Measurements from ENCODE around the gene PEAK1. TPM values are rescaled to one million over a fixed set of nuclear protein-coding genes. Genes with fewer than 3 reads are reported as not detected.

Gene PEAK1
- total and polyA plus RNA-seq, 10 of the 15 experiments (the other 5 are each of a cell fraction or from before 2014, with no cell fraction given): 0.62 to 24.2 (median 11.2) TPM

DNA sequence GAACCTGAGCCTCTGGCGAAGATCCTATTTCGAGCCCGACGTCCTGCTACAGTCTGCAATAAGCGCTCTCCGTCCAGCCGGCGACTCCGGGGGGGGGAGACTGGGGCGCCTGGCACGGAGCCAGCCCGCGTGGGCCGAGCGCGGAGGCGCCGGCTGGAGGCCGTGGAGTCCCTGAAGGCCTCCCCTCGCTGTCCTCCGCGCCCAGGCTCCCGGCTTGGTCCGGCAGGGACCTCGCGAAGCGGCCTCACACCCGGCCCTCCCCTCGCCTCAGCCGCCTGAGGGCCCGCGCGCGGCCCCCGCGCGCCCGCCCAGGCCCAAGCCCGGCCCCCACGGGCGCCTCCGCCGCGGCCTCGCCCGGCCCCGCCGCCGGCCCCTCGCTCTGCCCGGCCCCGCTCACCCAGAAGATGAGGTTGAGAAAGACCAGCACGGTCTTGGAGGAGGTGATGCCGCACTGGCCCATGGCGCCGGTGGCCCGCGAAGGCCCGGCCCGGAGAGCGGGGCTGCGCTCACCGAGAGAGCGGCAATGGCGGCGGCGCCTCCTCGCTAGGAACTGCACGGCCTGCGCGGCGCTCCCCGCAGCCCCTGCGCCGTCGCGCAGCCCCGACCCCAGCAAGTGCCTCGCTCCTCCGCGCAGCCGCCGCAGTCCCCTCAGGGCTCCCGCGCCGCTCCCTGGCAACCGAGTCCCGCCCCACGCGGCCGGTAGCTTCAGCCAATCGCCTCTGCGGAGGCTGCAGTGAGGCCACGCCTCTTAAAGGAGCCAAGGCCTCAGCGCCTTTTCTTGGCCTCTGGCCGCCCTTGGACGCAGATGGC lies 349.2 kb downstream of the PEAK1 start, which contains the start of gene TSPAN3 (continued):
- TF ChIP-seq, protein P1, sequence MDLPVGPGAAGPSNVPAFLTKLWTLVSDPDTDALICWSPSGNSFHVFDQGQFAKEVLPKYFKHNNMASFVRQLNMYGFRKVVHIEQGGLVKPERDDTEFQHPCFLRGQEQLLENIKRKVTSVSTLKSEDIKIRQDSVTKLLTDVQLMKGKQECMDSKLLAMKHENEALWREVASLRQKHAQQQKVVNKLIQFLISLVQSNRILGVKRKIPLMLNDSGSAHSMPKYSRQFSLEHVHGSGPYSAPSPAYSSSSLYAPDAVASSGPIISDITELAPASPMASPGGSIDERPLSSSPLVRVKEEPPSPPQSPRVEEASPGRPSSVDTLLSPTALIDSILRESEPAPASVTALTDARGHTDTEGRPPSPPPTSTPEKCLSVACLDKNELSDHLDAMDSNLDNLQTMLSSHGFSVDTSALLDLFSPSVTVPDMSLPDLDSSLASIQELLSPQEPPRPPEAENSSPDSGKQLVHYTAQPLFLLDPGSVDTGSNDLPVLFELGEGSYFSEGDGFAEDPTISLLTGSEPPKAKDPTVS (IDR thresholded peaks at IDR 0.05; ENCODE audit: low read depth, low read length): no peak
- no peak for TF ChIP-seq EP300 (IDR thresholded peaks at IDR 0.05; ENCODE audit: borderline replicate concordance in 1 of 2, control insufficient read depth in 1 of 2, low read depth in 2 of 2, low read length in 2 of 2)
- TF ChIP-seq CEBPB (IDR thresholded peaks at IDR 0.05; ENCODE audit: borderline replicate concordance in 1 of 2, low read depth in 2 of 2, low read length in 2 of 2): no peak
- TF ChIP-seq NR2C1 (IDR thresholded peaks at IDR 0.05): 0 out of 2 replicates have a peak, but pooled peaks have one; percentile 13
- peak; percentile 51; the same call in 1 of the 2 replicates for TF ChIP-seq CREB1 (IDR thresholded peaks at IDR 0.05; ENCODE audit: low read depth)
- peak; percentile 57; the same call in 1 of the 2 replicates for TF ChIP-seq NFYB (IDR thresholded peaks at IDR 0.05; ENCODE audit: insufficient read depth, low read depth, low read length)
- no peak for TF ChIP-seq SUPT20H (IDR thresholded peaks at IDR 0.05; ENCODE audit: borderline replicate concordance, control insufficient read depth, low read depth, low read length)
- TF ChIP-seq ZZZ3 (IDR thresholded peaks at IDR 0.05; ENCODE audit: control insufficient read depth, insufficient read length, low read depth): no peak
- TF ChIP-seq, protein P2, sequence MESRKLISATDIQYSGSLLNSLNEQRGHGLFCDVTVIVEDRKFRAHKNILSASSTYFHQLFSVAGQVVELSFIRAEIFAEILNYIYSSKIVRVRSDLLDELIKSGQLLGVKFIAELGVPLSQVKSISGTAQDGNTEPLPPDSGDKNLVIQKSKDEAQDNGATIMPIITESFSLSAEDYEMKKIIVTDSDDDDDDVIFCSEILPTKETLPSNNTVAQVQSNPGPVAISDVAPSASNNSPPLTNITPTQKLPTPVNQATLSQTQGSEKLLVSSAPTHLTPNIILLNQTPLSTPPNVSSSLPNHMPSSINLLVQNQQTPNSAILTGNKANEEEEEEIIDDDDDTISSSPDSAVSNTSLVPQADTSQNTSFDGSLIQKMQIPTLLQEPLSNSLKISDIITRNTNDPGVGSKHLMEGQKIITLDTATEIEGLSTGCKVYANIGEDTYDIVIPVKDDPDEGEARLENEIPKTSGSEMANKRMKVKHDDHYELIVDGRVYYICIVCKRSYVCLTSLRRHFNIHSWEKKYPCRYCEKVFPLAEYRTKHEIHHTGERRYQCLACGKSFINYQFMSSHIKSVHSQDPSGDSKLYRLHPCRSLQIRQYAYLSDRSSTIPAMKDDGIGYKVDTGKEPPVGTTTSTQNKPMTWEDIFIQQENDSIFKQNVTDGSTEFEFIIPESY (IDR thresholded peaks at IDR 0.05): no peak
- TF ChIP-seq, protein P3, sequence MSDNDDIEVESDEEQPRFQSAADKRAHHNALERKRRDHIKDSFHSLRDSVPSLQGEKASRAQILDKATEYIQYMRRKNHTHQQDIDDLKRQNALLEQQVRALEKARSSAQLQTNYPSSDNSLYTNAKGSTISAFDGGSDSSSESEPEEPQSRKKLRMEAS (IDR thresholded peaks at IDR 0.05; ENCODE audit: low read depth, low read length): no peak
- TF ChIP-seq ZNF24 (IDR thresholded peaks at IDR 0.05): no peak
- TF ChIP-seq, protein P4, sequence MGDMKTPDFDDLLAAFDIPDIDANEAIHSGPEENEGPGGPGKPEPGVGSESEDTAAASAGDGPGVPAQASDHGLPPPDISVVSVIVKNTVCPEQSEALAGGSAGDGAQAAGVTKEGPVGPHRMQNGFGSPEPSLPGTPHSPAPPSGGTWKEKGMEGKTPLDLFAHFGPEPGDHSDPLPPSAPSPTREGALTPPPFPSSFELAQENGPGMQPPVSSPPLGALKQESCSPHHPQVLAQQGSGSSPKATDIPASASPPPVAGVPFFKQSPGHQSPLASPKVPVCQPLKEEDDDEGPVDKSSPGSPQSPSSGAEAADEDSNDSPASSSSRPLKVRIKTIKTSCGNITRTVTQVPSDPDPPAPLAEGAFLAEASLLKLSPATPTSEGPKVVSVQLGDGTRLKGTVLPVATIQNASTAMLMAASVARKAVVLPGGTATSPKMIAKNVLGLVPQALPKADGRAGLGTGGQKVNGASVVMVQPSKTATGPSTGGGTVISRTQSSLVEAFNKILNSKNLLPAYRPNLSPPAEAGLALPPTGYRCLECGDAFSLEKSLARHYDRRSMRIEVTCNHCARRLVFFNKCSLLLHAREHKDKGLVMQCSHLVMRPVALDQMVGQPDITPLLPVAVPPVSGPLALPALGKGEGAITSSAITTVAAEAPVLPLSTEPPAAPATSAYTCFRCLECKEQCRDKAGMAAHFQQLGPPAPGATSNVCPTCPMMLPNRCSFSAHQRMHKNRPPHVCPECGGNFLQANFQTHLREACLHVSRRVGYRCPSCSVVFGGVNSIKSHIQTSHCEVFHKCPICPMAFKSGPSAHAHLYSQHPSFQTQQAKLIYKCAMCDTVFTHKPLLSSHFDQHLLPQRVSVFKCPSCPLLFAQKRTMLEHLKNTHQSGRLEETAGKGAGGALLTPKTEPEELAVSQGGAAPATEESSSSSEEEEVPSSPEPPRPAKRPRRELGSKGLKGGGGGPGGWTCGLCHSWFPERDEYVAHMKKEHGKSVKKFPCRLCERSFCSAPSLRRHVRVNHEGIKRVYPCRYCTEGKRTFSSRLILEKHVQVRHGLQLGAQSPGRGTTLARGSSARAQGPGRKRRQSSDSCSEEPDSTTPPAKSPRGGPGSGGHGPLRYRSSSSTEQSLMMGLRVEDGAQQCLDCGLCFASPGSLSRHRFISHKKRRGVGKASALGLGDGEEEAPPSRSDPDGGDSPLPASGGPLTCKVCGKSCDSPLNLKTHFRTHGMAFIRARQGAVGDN (IDR thresholded peaks at IDR 0.05): peak; percentile 57; the same call in 1 of the 2 replicates
- no peak for TF ChIP-seq FOXK2 (IDR thresholded peaks at IDR 0.05)
- TF ChIP-seq BHLHE40 (IDR thresholded peaks at IDR 0.05; ENCODE audit: borderline replicate concordance in 1 of 2, low read depth in 2 of 2, low read length in 1 of 2): peak in 1 of 2 experiments; percentile 21; a peak in 2 of 4 replicates

Measured in GM12878 (cell line).